ENCODE data around the gene EBI3.
A peak's percentile ranks its signal among the peaks of the same experiment; 100 is the strongest.

GRCh38 chr19:4182084-4182810 lies 47.1 kb upstream of the EBI3 start, which contains the start of the genes ANKRD24 and SIRT6:
- peak; percentile 31 for TF ChIP-seq YY1 (IDR thresholded peaks at IDR 0.05; ENCODE audit: insufficient read depth, insufficient read length)
- TF ChIP-seq ZNF274 (IDR thresholded peaks at IDR 0.05; ENCODE audit: low read depth, low read length) = no peak
